CD14-positive monocyte (primary cell): Measurements from ENCODE around the gene PSEN2. TPM values are rescaled to one million over a fixed set of nuclear protein-coding genes. Genes with fewer than 3 reads are reported as not detected.
A peak's percentile ranks its signal among the peaks of the same experiment; 100 is the strongest.

Source experiments
- DNase-seq, 3 donors: peaks; one replicate each; pipeline ENCODE4 v3.0.0-alpha.2; 2011 to 2022
- H2AFZ ChIP-seq: 2 replicates; pipeline ENCODE4 v1.6.0; 2012; ENCODE audit warnings: mild to moderate bottlenecking, low read depth, low read length, inconsistent platforms; ENCODE audit not compliant: insufficient read depth, poor library complexity, severe bottlenecking
- H3K27ac ChIP-seq, 2 donors: 1 replicate in 1 of 2; 2 replicates in 1 of 2; pipeline ENCODE4 v1.5.1; 2012 to 2013; ENCODE audit warnings: low read length in 2 of 2, control low read depth in 1 of 2, inconsistent platforms in 1 of 2, low read depth in 1 of 2, mild to moderate bottlenecking in 1 of 2
- H3K27me3 ChIP-seq, 2 donors: one replicate each; pipeline versions ENCODE4 v1.6.0 to v1.6.1; 2011 to 2013; ENCODE audit warnings: low read length in 2 of 2; ENCODE audit not compliant: control insufficient read depth in 2 of 2, insufficient read depth in 2 of 2
- H3K36me3 ChIP-seq, 2 donors: replicated peaks in 1 of 2; 1 replicate in 1 of 2; 2 replicates in 1 of 2; pipeline versions ENCODE4 v1.5.1 to v1.6.1; 2012 to 2013; ENCODE audit warnings: low read length in 2 of 2, control low read depth in 1 of 2, inconsistent platforms in 1 of 2, mild to moderate bottlenecking in 1 of 2; ENCODE audit not compliant: insufficient read depth in 2 of 2, control insufficient read depth in 1 of 2
- H3K4me1 ChIP-seq, 2 donors: 1 replicate in 1 of 2; 2 replicates in 1 of 2; pipeline versions ENCODE4 v1.5.1 to v1.6.1; 2012 to 2013; ENCODE audit warnings: low read length in 2 of 2, control low read depth in 1 of 2, inconsistent platforms in 1 of 2, mild to moderate bottlenecking in 1 of 2, moderate library complexity in 1 of 2; ENCODE audit not compliant: insufficient read depth in 2 of 2, control insufficient read depth in 1 of 2
- H3K4me2 ChIP-seq: replicated peaks from 2 replicates; pipeline ENCODE3; 2012; ENCODE audit warnings: low read length, moderate library complexity, mild to moderate bottlenecking; ENCODE audit not compliant: poor library complexity, severe bottlenecking; ENCODE audit errors: extremely low read depth
- H3K4me3 ChIP-seq, 3 experiments: fragments of 200-600 bp in 1 of 3; sonication (generic) in 1 of 3; replicated peaks in 1 of 3; 1 replicate in 2 of 3; 2 replicates in 1 of 3; pipeline ENCODE4 v1.5.1; 2011 to 2013; ENCODE audit warnings: low read length in 3 of 3, mild to moderate bottlenecking in 3 of 3, control low read depth in 2 of 3, low read depth in 2 of 3, inconsistent platforms in 1 of 3, moderate library complexity in 1 of 3
- H3K79me2 ChIP-seq: 2 replicates; pipeline ENCODE4 v1.6.0; 2012; ENCODE audit warnings: mild to moderate bottlenecking, control low read depth, inconsistent platforms, low read length, moderate library complexity; ENCODE audit not compliant: insufficient read depth
- H3K9ac ChIP-seq: 2 replicates; pipeline ENCODE4 v1.6.0; 2017; ENCODE audit warnings: low read length, mild to moderate bottlenecking; ENCODE audit not compliant: insufficient read depth, poor library complexity, severe bottlenecking
- H3K9me3 ChIP-seq, 2 donors: replicated peaks in 1 of 2; 1 replicate in 1 of 2; 2 replicates in 1 of 2; pipeline versions ENCODE4 v1.5.1 to v1.6.1; 2012 to 2013; ENCODE audit warnings: low read length in 2 of 2, control low read depth in 1 of 2; ENCODE audit not compliant: control insufficient read depth in 1 of 2, insufficient read depth in 1 of 2
- H4K20me1 ChIP-seq: 2 replicates; pipeline ENCODE4 v1.6.0; 2012; ENCODE audit warnings: mild to moderate bottlenecking, low read length, control low read depth, moderate library complexity; ENCODE audit not compliant: insufficient read depth
- H3K27ac Mint-ChIP-seq, 7 donors: one replicate each; pipeline ENCODE4 v1.8.0; 2020; ENCODE audit warnings: mild to moderate bottlenecking in 7 of 7, mixed read lengths in 7 of 7, moderate library complexity in 6 of 7, inconsistent platforms in 2 of 7
- H3K27me3 Mint-ChIP-seq, 3 donors: one replicate each; pipeline ENCODE4 v1.8.0; 2021 to 2022; ENCODE audit warnings: low read depth in 3 of 3, mild to moderate bottlenecking in 3 of 3, mixed read lengths in 3 of 3, moderate library complexity in 3 of 3, inconsistent platforms in 1 of 3
- H3K36me3 Mint-ChIP-seq, 2 donors: one replicate each; pipeline ENCODE4 v1.8.0; 2020; ENCODE audit warnings: mixed read lengths in 2 of 2, inconsistent platforms in 1 of 2, mild to moderate bottlenecking in 1 of 2
- H3K4me1 Mint-ChIP-seq: one replicate; pipeline ENCODE4 v1.8.0; 2020; ENCODE audit warnings: mild to moderate bottlenecking, mixed read lengths
- H3K4me3 Mint-ChIP-seq, 2 donors: one replicate each; pipeline ENCODE4 v1.8.0; 2020; ENCODE audit warnings: mild to moderate bottlenecking in 2 of 2, mixed read lengths in 2 of 2, moderate library complexity in 1 of 2
- H3K9me3 Mint-ChIP-seq, 7 donors: one replicate each; pipeline ENCODE4 v1.8.0; 2020 to 2022; ENCODE audit warnings: mixed read lengths in 7 of 7, mild to moderate bottlenecking in 6 of 7, moderate library complexity in 6 of 7, inconsistent platforms in 2 of 7
- CTCF ChIP-seq: fragments of 200-600 bp; IDR thresholded peaks from one replicate; pipeline ENCODE4 v1.8.0; 2022; ENCODE audit warnings: antibody characterized with exemption, mild to moderate bottlenecking
- WGBS: methylation state at CpG from one replicate; pipeline ENCODE4 v1.1.5; 2013; ENCODE audit warnings: missing lambda C conversion rate; ENCODE audit not compliant: insufficient coverage; 5-methylcytosine and 5-hydroxymethylcytosine counted together
- intact Hi-C, 2 donors: fragments of 100-400 bp; cut with micrococcal nuclease; formaldehyde crosslinking; loops; one replicate each; pipeline versions ENCODE4 v1.15.0 to v1.15.1; 2023
- polyA plus RNA-seq, 3 donors: library from polyadenylated mRNA; depleted of rRNA in 1 of 3; unstranded in 2 of 3; stranded (reverse) in 1 of 3; fragments of 300-500 nt in 2 of 3; fragments of >200 nt in 1 of 3; fragmentation: Illumina TruSeq in 2 of 3; gene quantifications; 1 replicate in 2 of 3; 2 replicates in 1 of 3; pipeline ENCODE4 v1.2.3, GENCODE V29; 2012 to 2021

Gene PSEN2
- polyA plus RNA-seq, 3 donors: 8.9 to 11.8 (median 11.4) TPM

DNA sequence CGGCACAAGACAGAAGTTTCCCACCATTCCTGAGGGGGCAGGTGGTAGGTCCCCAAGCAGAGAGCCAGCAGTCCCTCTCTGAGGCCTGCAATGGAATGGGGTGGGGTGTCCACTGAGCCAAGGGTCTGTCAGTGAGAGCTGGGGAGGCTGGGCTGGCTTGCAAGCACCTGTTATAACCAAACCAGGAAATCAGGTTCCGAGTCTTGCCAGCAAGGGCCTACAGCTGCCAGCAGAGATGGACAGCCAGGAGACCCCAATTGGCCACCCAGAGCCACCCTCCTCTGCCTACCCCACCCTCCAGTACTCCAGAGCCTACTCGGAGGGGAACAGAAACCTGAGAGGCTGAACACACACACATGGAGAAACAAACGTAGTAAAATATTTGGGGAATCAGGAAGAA is 32.2 kb downstream of the PSEN2 start:
- WGBS: 100% methylated on average over 1 of the region's 4 CpGs
- no peak overlapping the region for H3K27ac ChIP-seq
- H3K27ac Mint-ChIP-seq: no peak overlapping the region

GRCh38 chr1:226903819-226904716 is 33.7 kb downstream of the PSEN2 start:
- no peaks in the 10 kb centered on the region for H3K27me3 ChIP-seq
- DNase-seq: no peak
- H3K36me3 ChIP-seq: no peaks in the 10 kb centered on the region
- no peaks in the 10 kb centered on the region for H3K27me3 Mint-ChIP-seq
- H2AFZ ChIP-seq: no peak overlapping the region
- H3K4me3 ChIP-seq: no peak overlapping the region
- H3K4me1 ChIP-seq: no peaks in the 10 kb centered on the region
- H3K4me3 Mint-ChIP-seq: no peak overlapping the region
- no peak overlapping the region for H3K9ac ChIP-seq
- no peak overlapping the region for H3K4me2 ChIP-seq
- H3K9me3 ChIP-seq: no peaks in the 10 kb centered on the region
- H3K27ac ChIP-seq: no peak overlapping the region
- H3K36me3 Mint-ChIP-seq: peaks cover 5 to 17% of the 10 kb centered on the region in 2 donors
- H3K27ac Mint-ChIP-seq: peak overlapping the region in 2 of 7 donors; percentile 9 to 17
- H3K9me3 Mint-ChIP-seq: peaks cover 0 to 3% (median 0%) of the 10 kb centered on the region in 7 donors
- H4K20me1 ChIP-seq: no peaks in the 10 kb centered on the region
- no peaks in the 10 kb centered on the region for H3K4me1 Mint-ChIP-seq
- intact Hi-C loops: no loop called here
- WGBS: 98% methylated on average over 9 of the region's 12 CpGs
- no peak for TF ChIP-seq CTCF
- no peaks in the 10 kb centered on the region for H3K79me2 ChIP-seq

More for the DNA sequence above, 32.2 kb downstream of the PSEN2 start:
- intact Hi-C loops: no loop called here
- Histone ChIP-seq H3K9me3 (no peaks in the 10 kb centered on the region), H3K4me1 (no peaks in the 10 kb centered on the region), H2AFZ (no peak overlapping the region), H3K9ac (no peak overlapping the region), H3K79me2 (no peaks in the 10 kb centered on the region), H3K4me3 (no peak overlapping the region), H3K36me3 (no peaks in the 10 kb centered on the region), H4K20me1 (no peaks in the 10 kb centered on the region), H3K27me3 (no peaks in the 10 kb centered on the region), H3K4me2 (no peak overlapping the region)
- Mint-ChIP-seq H3K36me3 (peaks cover 5 to 23% of the 10 kb centered on the region in 2 donors), H3K4me1 (no peaks in the 10 kb centered on the region), H3K4me3 (no peak overlapping the region), H3K9me3 (peaks cover 0 to 3% (median 0%) of the 10 kb centered on the region in 7 donors), H3K27me3 (no peaks in the 10 kb centered on the region)
- DNase-seq: no peak
- no peak for TF ChIP-seq CTCF
